Thoracic aorta (tissue), 2 donors: Measurements from ENCODE around the gene DIP2C. TPM values are rescaled to one million over a fixed set of nuclear protein-coding genes. Genes with fewer than 3 reads are reported as not detected.

Experiments
- ATAC-seq: fragments of 150-250 bp; one replicate; pipeline ENCODE4 v1.8.0; 2017; ENCODE audit warnings: low read depth; ENCODE audit not compliant: insufficient number of reproducible peaks, low FRiP score
- DNase-seq: peaks from one replicate; pipeline ENCODE4 v3.0.0-alpha.2; 2020; ENCODE audit warnings: low spot score
- H3K27ac ChIP-seq, 2 donors: fragments of 200-600 bp; sonication (generic); 1 replicate in 1 of 2; 2 replicates in 1 of 2; pipeline ENCODE4 v1.5.1; 2016; ENCODE audit warnings: mild to moderate bottlenecking in 2 of 2, moderate library complexity in 2 of 2
- H3K27me3 ChIP-seq: fragments of 200-600 bp; sonication (generic); replicated peaks from 2 replicates; pipeline ENCODE4 v1.6.0; 2016; ENCODE audit warnings: mild to moderate bottlenecking; ENCODE audit not compliant: insufficient read depth
- H3K36me3 ChIP-seq: fragments of 200-600 bp; sonication (generic); one replicate; pipeline ENCODE4 v1.5.1; 2016
- H3K4me1 ChIP-seq, 2 donors: fragments of 200-600 bp; sonication (generic); 1 replicate in 1 of 2; 2 replicates in 1 of 2; pipeline versions ENCODE4 v1.5.1 to v1.6.0; 2016; ENCODE audit warnings: low read depth in 2 of 2, mild to moderate bottlenecking in 1 of 2; ENCODE audit not compliant: control insufficient read depth in 1 of 2
- H3K4me3 ChIP-seq: fragments of 200-600 bp; sonication (generic); 2 replicates; pipeline ENCODE4 v1.5.1; 2016; ENCODE audit warnings: mild to moderate bottlenecking
- H3K9me3 ChIP-seq: fragments of 200-600 bp; sonication (generic); 2 replicates; pipeline ENCODE4 v1.5.1; 2016
- CTCF ChIP-seq: fragments of 200-600 bp; sonication (generic); IDR thresholded peaks from one replicate; pipeline ENCODE4 v1.5.1; 2019; ENCODE audit warnings: antibody characterized with exemption
- total RNA-seq, 2 donors: library from RNA; depleted of rRNA; stranded (reverse); fragments of >200 nt; gene quantifications; one replicate each; pipeline versions ENCODE4 v1.1.0 to v1.2.3, GENCODE V29; 2016

Gene DIP2C
- total RNA-seq, 2 donors from 2014 or later, result 36.8 to 44.0 TPM

- no peak overlapping the region for H3K4me3 ChIP-seq
- no peaks in the 10 kb centered on the region for H3K36me3 ChIP-seq
- TF ChIP-seq CTCF, result no peak
- ATAC-seq (no peak), DNase-seq (no peak)
- no peaks in the 10 kb centered on the region for H3K27me3 ChIP-seq
- no peak overlapping the region for H3K27ac ChIP-seq
- no peaks in the 10 kb centered on the region for H3K9me3 ChIP-seq
- peaks cover 0 to 9% of the 10 kb centered on the region in 2 donors for H3K4me1 ChIP-seq
Measured at GRCh38 chr10:232878-233277, 456.6 kb downstream of the DIP2C start.

GRCh38 chr10:232061-232460 lies 457.4 kb downstream of the DIP2C start:
- no peak overlapping the region for H3K27ac ChIP-seq
- H3K4me1 ChIP-seq, result peaks cover 0 to 9% of the 10 kb centered on the region in 2 donors
- H3K4me3 ChIP-seq, result no peak overlapping the region
- TF ChIP-seq CTCF, result no peak
- H3K36me3 ChIP-seq, result no peaks in the 10 kb centered on the region
- H3K27me3 ChIP-seq, result no peaks in the 10 kb centered on the region
- DNase-seq (no peak), ATAC-seq (no peak)
- no peaks in the 10 kb centered on the region for H3K9me3 ChIP-seq

GRCh38 chr10:230758-231157 lies 458.7 kb downstream of the DIP2C start:
- Histone ChIP-seq H3K9me3 (no peaks in the 10 kb centered on the region), H3K4me3 (no peak overlapping the region), H3K36me3 (no peaks in the 10 kb centered on the region), H3K4me1 (peaks cover 0 to 9% of the 10 kb centered on the region in 2 donors), H3K27ac (no peak overlapping the region), H3K27me3 (no peaks in the 10 kb centered on the region)
- ATAC-seq, result no peak
- DNase-seq, result no peak
- no peak for TF ChIP-seq CTCF

GRCh38 chr10:228366-228765 lies 461.1 kb downstream of the DIP2C start:
- ATAC-seq, result no peak
- H3K36me3 ChIP-seq, result no peaks in the 10 kb centered on the region
- DNase-seq, result no peak
- no peak for TF ChIP-seq CTCF
- no peaks in the 10 kb centered on the region for H3K9me3 ChIP-seq
- H3K4me3 ChIP-seq, result no peak overlapping the region
- H3K27ac ChIP-seq, result no peak overlapping the region
- no peaks in the 10 kb centered on the region for H3K27me3 ChIP-seq
- no peaks in the 10 kb centered on the region for H3K4me1 ChIP-seq

GRCh38 chr10:227014-227413 lies 462.5 kb downstream of the DIP2C start:
- DNase-seq (no peak), ATAC-seq (no peak)
- Histone ChIP-seq H3K27me3 (no peaks in the 10 kb centered on the region), H3K9me3 (no peaks in the 10 kb centered on the region), H3K27ac (no peak overlapping the region), H3K4me3 (no peak overlapping the region), H3K4me1 (no peaks in the 10 kb centered on the region), H3K36me3 (no peaks in the 10 kb centered on the region)
- TF ChIP-seq CTCF, result no peak
